ENCODE results near the gene RUFY1.

- no peak for TF ChIP-seq CTCF (CRISPR knock-in tag; IDR thresholded peaks at IDR 0.05)
- no peak for TF ChIP-seq MED13 (CRISPR knock-in tag; IDR thresholded peaks at IDR 0.05)
- TF ChIP-seq POLR2A (IDR thresholded peaks at IDR 0.05; ENCODE audit: insufficient read depth in 1 of 2, low read depth in 2 of 2, low read length in 2 of 2): no peak
- no peak for TF ChIP-seq ESRRA (CRISPR knock-in tag; IDR thresholded peaks at IDR 0.05; ENCODE audit: low read depth)
- TF ChIP-seq ZBTB40 (IDR thresholded peaks at IDR 0.05): no peak
- TF ChIP-seq ZBTB40 (CRISPR knock-in tag; IDR thresholded peaks at IDR 0.05): no peak
- no peak for TF ChIP-seq MYC (CRISPR knock-in tag; IDR thresholded peaks at IDR 0.05; ENCODE audit: borderline replicate concordance)
- TF ChIP-seq ZNF569 (CRISPR knock-in tag; IDR thresholded peaks at IDR 0.05; ENCODE audit: borderline replicate concordance): no peak
- no peak for TF ChIP-seq ZNF292 (CRISPR knock-in tag; IDR thresholded peaks at IDR 0.05; ENCODE audit: borderline replicate concordance, low read depth)
- TF ChIP-seq USF2 (IDR thresholded peaks at IDR 0.05; ENCODE audit: low read depth, low read length): no peak
- TF ChIP-seq USF2 (CRISPR knock-in tag; IDR thresholded peaks at IDR 0.05; ENCODE audit: borderline replicate concordance): no peak
- no peak for TF ChIP-seq KLF13 (CRISPR knock-in tag; IDR thresholded peaks at IDR 0.05)
- TF ChIP-seq PRDM4 (CRISPR knock-in tag; IDR thresholded peaks at IDR 0.05; ENCODE audit: borderline replicate concordance): no peak
- TF ChIP-seq ZKSCAN5 (CRISPR knock-in tag; IDR thresholded peaks at IDR 0.05): no peak
- no peak for TF ChIP-seq SMARCC2 (IDR thresholded peaks at IDR 0.05)
- no peak for TF ChIP-seq MAX (IDR thresholded peaks at IDR 0.05)
These were observed 68.7 kb downstream of the RUFY1 start for GRCh38 chr5:179618923-179619554.
